Ovary (tissue), 3 donors: ENCODE results near the gene MELK.

Experiments used
- CTCF ChIP-seq, 3 donors: fragments of 450-650 bp in 2 of 3; fragments of 200-600 bp in 1 of 3; IDR thresholded peaks; one replicate each; pipeline versions ENCODE4 v1.5.1 to v1.8.0; 2016 to 2022; ENCODE audit warnings: antibody characterized with exemption in 3 of 3, mild to moderate bottlenecking in 1 of 3
- EP300 ChIP-seq: sonication (generic); formaldehyde crosslinking; IDR thresholded peaks from one replicate; pipeline ENCODE4 v1.6.1; 2017; ENCODE audit warnings: antibody characterized with exemption
- POLR2A ChIP-seq: fragments of 450-650 bp; IDR thresholded peaks from one replicate; pipeline ENCODE4 v1.6.1; 2017; ENCODE audit warnings: antibody characterized with exemption, mild to moderate bottlenecking, moderate library complexity
- donor health status: DM: no; HTN: no; CAD: no.

- TF ChIP-seq CTCF (IDR thresholded peaks at IDR 0.05): no peak
- no peak for TF ChIP-seq POLR2A
- TF ChIP-seq EP300: no peak
Measured at GRCh38 chr9:36677611-36678010, 104.9 kb downstream of the MELK start.
